Transverse colon (tissue), 4 donors: ENCODE data around the gene BMPER.

Experiments
- CTCF ChIP-seq, 5 experiments: fragments of 200-600 bp in 3 of 5; fragments of 450-650 bp in 2 of 5; sonication (generic) in 3 of 5; IDR thresholded peaks; 1 replicate in 2 of 5; 2 replicates in 3 of 5; pipeline ENCODE4 v1.5.1; 2016 to 2017; ENCODE audit warnings: antibody characterized with exemption in 5 of 5, inconsistent platforms in 3 of 5, mild to moderate bottlenecking in 2 of 5, moderate library complexity in 1 of 5
- POLR2A ChIP-seq: fragments of 450-650 bp; IDR thresholded peaks from one replicate; pipeline ENCODE4 v1.6.1; 2016; ENCODE audit warnings: antibody characterized with exemption, mild to moderate bottlenecking, moderate library complexity
- POLR2AphosphoS5 ChIP-seq, 3 donors: sonication (generic); formaldehyde crosslinking; IDR thresholded peaks; one replicate each; pipeline ENCODE4 v1.6.1; 2016; ENCODE audit warnings: antibody characterized with exemption in 3 of 3

- TF ChIP-seq POLR2A (no peak), POLR2AphosphoS5 (IDR thresholded peaks at IDR 0.05) (no peak), CTCF (IDR thresholded peaks at IDR 0.05) (peak; percentile 75 to 91 (median 86))
Observed at GRCh38 chr7:33895025-33895804, 10.1 kb upstream of the BMPER start.
